GM19372 (cell line): Measurements from ENCODE around the gene RPTOR.

Experiments
- ATAC-seq: cut with Tn5 transposase; IDR thresholded peaks from one replicate; pipeline ENCODE4 v1.9.1; 2021; ENCODE audit warnings: mild to moderate bottlenecking, low read depth, moderate library complexity; ENCODE audit not compliant: unreplicated experiment

The RPTOR gene

GRCh38 chr17:80960797-80961452, 416.3 kb downstream of the RPTOR start:
- no peak for ATAC-seq

DNA sequence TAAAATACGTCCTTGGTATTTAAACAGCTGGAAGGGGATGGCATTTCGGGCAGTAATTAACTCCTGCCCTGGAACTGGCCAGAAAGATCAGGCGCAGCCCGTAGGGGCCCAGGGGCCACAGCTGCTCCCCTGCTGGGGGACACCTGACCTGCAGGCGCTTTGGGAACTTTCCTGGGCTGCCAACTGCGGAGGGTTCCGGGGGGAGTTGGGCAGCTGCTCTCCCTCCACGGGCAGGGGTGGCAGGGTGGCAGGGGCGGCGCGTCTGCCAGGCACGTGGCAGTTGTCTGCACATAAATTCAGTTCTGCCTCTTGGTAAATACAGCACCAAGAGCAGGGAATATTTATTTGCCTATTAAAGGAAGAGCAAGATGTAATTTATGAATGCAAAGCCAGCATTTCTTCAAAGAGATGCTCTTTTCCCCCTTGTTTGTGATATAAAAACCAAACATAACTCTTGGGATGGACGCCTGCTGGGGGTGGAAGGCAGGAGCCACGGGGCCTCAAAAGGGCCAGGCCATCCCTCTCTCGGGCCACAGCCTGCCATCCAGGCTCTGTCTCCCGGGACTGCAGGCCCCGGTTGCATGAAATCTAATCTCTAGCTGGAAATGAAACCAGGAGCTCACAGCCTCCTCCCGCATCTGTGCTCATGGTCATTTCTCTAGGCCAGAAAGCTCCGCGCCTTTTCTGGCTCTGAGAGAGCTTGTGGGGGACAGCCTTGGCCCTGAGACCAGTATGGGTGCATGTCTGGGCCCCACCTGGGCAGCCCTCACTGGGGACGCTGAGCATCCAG, 417.1 kb downstream of the RPTOR start:
- no peak for ATAC-seq

GRCh38 chr17:80962356-80963329, 418.0 kb downstream of the RPTOR start:
- no peak for ATAC-seq

- no peak for ATAC-seq
Observed at GRCh38 chr17:80963812-80964543, 419.3 kb downstream of the RPTOR start.

DNA sequence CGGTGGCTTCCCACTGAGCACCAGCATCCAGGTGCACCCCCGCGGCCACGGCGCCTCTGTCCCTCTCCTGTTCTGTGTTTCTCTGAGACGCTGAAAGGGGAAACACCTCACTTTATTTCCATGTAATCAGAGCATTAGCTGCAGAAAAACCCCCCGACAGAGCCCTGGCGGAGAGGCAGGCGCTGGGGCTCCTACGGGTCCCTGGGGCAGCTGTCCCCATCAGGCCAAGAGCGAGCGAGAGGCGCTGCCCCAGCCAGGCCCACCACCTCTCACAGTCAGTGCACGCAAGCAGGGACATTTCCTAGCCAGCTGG, 419.9 kb downstream of the RPTOR start:
- no peak for ATAC-seq

DNA sequence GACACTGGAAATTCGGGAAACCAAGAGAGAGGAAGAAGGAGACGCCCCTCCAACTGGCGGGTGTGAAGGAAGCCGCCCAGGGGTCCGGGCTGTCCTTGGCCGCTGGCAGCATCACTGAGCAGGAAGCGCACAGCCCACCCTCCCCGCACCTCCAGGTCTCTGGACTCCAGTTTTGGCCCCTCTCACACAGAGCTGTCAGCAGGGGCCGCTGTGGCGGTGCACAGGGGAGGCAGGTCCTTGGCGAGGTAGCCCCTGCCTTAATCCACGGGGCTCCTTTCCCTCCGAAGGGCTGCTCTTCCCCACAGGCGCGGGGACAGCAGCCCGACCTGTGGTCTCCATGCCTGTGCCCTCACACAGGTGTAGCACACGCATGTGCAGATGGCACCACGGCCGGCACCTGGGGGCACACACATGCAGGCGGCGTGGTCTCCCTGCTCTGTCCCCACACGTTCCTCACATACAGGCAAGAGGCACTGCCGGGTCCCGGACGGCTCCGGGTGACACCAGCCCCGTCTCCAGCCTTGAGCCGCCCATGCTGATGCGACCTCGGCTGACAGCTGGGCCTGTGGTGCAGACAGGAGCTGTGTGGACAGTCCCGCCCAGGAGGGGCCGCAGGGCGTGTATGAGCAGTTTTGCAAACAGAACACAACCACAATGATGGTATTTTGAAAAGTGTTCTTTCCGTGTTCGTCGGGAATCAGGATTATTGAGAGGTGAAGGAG, 420.4 kb downstream of the RPTOR start:
- no peak for ATAC-seq

GRCh38 chr17:80965606-80966005, 421.0 kb downstream of the RPTOR start:
- ATAC-seq = no peak

- no peak for ATAC-seq
Observed at GRCh38 chr17:80967404-80967872, 422.8 kb downstream of the RPTOR start.

- ATAC-seq = no peak
Observed at GRCh38 chr17:80968602-80969029, 424.0 kb downstream of the RPTOR start.

DNA sequence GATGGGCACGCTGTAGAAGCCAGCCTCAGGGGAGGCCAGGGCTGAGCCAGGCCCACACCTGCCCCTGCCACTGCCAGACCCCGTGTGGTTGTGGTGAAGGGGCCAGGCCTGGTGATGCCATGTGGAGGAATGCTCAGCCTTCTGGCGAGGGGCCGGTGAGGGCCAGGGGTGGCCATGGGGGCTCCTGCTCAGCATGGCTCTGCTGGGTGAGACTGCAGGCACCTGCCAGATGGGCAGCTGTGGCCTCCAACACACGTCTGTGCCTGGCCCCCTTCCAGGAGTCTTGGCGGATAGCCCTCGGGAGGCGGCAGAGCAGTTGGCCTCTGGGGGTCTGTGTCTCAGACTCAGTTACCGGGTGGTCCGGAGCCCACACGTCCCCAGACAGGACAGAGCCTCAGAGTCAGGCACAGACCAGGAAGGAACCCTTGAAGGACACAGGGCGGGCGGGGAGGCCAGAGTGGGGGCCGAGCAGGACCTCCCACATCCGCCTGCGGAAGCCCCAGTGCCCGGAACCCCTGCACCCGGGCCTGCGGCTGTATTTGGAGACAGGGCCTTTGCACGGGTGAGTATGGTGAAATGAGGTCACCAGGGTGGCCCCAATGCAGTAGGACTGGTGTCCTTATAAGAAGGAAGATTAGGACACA, 424.5 kb downstream of the RPTOR start:
- ATAC-seq = no peak

DNA sequence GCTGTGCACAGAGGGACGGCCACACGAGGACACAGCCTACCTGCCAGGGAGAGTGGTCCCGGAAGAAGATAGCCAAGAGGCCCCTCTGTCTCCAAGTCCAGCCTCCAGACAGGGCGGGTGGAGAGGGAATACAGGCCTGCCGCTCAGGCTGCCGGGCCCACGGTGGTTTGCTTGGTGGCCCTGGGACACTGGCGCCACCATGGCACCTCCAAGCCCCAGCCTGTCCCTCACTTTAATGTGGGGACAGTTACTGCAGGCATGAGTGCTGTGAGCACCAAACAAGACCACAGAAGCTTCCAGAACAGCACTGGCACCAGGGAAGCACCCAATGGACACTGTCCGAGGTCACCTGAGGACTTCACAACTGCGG, 425.0 kb downstream of the RPTOR start:
- no peak for ATAC-seq

DNA sequence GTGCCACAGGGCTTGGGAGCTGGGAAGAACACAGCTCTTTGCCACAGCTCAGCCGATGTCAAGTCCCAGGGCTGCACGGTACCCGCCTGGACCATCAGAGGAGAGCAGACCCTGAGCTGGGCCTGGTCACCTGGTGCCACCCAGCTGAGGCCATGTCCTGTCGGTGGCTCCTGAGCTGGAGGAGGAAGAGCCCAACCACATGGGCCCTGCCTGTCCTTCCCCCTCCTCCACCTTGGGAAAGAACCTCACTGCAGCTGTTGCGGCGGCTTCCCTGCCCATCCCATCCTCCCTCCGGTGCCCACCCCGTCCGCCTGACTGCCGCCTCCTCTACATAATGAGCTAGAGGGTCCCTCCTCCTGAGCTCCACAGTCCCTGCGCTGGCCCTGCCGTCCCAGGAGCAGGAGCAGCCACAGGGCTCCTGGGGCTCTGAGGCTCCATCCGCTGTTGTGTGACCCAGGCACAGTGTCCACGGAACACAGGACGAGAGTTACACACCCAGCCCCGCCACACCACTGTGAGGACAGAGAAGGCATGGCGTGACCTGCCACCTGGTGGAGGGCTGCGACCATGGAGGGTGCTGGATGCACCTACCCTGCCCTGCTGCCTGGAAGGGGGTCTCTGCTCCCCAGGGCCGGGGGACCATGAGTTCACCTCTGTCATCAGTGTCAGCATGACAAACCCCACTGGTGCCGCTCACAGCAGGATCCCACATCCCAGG, 425.6 kb downstream of the RPTOR start:
- ATAC-seq = no peak

DNA sequence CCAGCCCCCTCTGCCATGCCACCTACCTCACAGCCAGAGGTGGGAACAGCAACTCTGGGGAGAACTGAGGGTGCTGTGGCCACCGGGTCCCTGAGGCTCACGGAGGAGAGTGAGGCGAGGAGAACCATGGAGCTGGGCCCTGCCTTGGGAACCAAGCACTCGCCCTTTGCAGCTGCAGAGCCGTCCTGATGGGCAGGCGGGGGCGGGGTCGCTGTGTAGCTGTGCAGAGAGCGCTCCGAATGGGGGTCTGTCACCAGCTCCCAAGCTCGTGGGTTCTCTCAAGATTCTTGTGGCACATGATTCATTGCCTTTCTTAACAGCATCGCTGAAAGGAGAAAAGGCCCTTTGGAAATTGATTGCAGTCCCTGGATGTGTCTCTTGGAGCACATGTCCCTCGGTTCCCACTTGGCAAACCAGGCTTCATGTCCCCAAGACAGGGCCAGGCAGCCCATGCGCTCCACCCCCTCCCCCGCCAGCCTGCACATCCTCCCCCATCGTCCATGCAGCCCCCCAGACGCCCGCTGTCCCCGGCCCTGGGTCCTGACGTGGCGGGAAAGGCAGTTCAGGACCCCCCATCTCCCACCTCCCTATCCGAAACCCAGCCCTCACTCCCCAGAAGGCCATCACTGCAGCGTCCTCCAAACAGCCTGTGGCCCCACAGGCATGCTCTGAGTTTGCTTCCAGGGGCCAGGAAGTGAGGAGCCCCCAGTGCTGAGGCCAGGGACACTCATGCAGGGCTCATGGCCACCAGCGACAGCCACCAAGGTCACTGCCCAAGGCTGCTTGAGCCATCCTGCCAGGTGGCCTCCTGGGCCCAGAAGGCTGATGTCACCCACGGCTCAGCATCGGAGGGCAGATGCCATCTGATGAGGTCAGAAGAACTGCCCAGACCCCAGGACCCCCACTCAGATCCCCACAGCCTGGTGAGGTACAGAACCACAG, 426.4 kb downstream of the RPTOR start:
- ATAC-seq = no peak

GRCh38 chr17:80971704-80972304, 427.2 kb downstream of the RPTOR start:
- no peak for ATAC-seq

DNA sequence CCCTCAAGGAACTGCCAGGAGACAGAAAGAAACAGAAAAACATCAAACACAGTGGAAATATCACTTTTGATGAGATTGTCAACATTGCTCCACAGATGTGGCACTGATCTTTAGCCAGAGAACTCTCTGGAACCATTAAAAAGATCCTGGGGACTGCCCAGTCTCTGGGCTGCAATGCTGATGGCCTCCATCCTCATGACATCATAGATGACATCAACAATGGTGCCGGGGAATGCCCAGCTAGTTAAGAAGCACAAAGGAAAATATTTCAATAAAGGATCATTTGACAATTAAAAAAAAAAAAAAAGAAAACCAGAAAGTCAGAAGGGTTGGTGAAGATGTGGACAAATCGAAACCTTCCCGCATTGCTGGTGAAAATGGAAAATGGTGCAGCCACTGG, 432.1 kb downstream of the RPTOR start:
- ATAC-seq = no peak

- ATAC-seq = no peak
Observed at GRCh38 chr17:80977172-80977571, 432.5 kb downstream of the RPTOR start.
